Measurements from ENCODE around the gene PABPC3.

PABPC3 gene

DNA sequence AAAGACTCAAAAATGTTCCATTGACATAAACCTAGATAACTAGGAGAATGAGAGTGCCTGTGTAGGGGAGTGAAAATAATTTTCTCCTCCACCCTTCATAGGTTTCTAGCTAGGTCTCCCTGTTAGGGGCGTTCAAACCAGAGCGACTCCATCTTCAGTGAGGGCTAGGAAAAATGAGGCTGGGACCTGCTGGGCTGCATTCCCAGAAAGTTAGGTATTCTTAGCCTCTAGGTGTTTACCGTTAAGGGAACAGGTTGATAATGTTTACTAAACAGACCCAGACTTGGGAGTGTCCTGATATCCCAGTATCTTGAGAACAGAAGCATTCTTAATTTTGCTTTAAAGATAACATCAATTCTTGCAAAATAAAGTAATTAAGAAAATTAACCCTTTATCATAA is 20.1 kb downstream of the PABPC3 start:
- in situ Hi-C loops (cut with HindIII; ENCODE audit: low sequenced_read_pairs), result no loop called here
- TF ChIP-seq, protein P1, sequence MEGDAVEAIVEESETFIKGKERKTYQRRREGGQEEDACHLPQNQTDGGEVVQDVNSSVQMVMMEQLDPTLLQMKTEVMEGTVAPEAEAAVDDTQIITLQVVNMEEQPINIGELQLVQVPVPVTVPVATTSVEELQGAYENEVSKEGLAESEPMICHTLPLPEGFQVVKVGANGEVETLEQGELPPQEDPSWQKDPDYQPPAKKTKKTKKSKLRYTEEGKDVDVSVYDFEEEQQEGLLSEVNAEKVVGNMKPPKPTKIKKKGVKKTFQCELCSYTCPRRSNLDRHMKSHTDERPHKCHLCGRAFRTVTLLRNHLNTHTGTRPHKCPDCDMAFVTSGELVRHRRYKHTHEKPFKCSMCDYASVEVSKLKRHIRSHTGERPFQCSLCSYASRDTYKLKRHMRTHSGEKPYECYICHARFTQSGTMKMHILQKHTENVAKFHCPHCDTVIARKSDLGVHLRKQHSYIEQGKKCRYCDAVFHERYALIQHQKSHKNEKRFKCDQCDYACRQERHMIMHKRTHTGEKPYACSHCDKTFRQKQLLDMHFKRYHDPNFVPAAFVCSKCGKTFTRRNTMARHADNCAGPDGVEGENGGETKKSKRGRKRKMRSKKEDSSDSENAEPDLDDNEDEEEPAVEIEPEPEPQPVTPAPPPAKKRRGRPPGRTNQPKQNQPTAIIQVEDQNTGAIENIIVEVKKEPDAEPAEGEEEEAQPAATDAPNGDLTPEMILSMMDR (IDR thresholded peaks at IDR 0.05; ENCODE audit: low read depth, low read length, missing control alignments), result no peak
- no peak overlapping the region for H3K4me3 ChIP-seq (ENCODE audit: low read depth, low read length)
- DNase-seq (ENCODE audit: low read depth), result no peak

- in situ Hi-C loops (cut with HindIII; ENCODE audit: low sequenced_read_pairs), result no loop called here
- no peak for DNase-seq (ENCODE audit: low read depth)
- no peak overlapping the region for H3K4me3 ChIP-seq (ENCODE audit: low read depth, low read length)
- TF ChIP-seq, protein P1 (IDR thresholded peaks at IDR 0.05; ENCODE audit: low read depth, low read length, missing control alignments), result no peak
These were observed 21.4 kb downstream of the PABPC3 start for GRCh38 chr13:25117312-25117711.

DNA sequence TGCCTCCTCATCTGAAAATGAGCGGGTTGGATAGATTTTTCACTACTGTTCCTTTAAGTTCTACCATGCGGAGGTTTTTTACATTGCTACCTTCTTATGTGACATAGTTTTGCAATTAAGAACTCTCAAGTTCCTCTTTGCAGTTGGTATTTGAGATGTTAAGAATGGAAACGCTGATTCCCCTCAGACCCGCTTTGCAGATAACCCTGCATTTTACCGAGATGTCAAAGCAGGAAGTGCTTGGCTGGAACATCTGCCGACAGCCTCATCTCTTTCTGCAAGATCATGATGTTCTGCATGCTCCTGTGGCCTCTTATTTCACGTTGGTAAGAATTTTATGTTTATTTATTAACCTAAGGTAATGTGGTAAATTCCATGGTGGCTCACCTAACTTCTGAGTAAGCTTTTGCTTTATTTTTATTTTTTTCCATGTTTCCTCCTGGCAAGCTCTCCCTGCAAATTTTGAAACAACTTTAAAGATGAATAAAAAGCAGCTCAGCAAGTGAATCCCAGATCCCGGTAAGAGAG is 22.5 kb downstream of the PABPC3 start:
- no peak for DNase-seq (ENCODE audit: low read depth)
- TF ChIP-seq, protein P1 (IDR thresholded peaks at IDR 0.05; ENCODE audit: low read depth, low read length, missing control alignments), result no peak
- no peak overlapping the region for H3K4me3 ChIP-seq (ENCODE audit: low read depth, low read length)
- in situ Hi-C loops (cut with HindIII; ENCODE audit: low sequenced_read_pairs), result no loop called here

- TF ChIP-seq, protein P1 (IDR thresholded peaks at IDR 0.05; ENCODE audit: low read depth, low read length, missing control alignments), result no peak
- H3K4me3 ChIP-seq (ENCODE audit: low read depth, low read length), result no peak overlapping the region
- DNase-seq (ENCODE audit: low read depth), result no peak
- in situ Hi-C loops (cut with HindIII; ENCODE audit: low sequenced_read_pairs), result no loop called here
These were observed 35.0 kb downstream of the PABPC3 start for GRCh38 chr13:25130944-25131343.

GRCh38 chr13:25131881-25132420 is 36.0 kb downstream of the PABPC3 start:
- TF ChIP-seq, protein P1 (IDR thresholded peaks at IDR 0.05; ENCODE audit: low read depth, low read length, missing control alignments), result no peak
- DNase-seq (ENCODE audit: low read depth), result no peak
- in situ Hi-C loops (cut with HindIII; ENCODE audit: low sequenced_read_pairs), result no loop called here
- no peak overlapping the region for H3K4me3 ChIP-seq (ENCODE audit: low read depth, low read length)

DNA sequence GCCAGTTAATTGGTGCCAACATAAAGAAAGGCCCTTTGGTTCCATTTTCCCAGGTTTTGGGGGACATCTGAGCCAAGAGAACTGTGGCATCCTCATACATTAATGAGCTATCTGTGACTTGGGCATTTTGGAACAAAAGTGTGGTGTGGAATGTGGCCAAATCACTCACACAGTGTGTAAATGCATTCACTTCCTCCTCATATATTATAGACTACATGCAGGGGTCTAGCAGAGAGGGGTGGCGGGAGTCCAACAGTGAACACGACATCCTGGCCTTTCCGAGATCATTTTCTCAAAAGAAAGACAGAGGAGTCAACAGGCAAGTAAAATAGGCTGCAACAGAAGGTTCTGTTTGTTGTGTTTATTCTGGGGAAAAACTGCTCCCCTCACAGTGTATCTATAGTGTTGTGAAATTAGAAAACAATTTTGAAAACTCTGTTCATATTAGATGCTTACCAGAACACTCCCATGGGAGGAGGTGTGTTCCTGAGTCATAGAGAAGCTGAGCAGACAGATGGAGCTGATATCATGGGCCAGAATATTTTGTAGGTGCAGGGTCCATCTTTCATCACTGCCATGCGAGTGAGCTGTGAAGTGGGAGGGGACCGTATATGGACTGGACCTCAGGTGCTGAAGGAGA is 36.9 kb downstream of the PABPC3 start:
- no peak for DNase-seq (ENCODE audit: low read depth)
- in situ Hi-C loops (cut with HindIII; ENCODE audit: low sequenced_read_pairs), result no loop called here
- TF ChIP-seq, protein P1 (IDR thresholded peaks at IDR 0.05; ENCODE audit: low read depth, low read length, missing control alignments), result no peak

More for the DNA sequence above, 36.9 kb downstream of the PABPC3 start:
- H3K4me3 ChIP-seq (ENCODE audit: low read depth, low read length), result no peak overlapping the region
